GM06990 (cell line): ENCODE data around the gene TRRAP.

Experiments
- DNase-seq: peaks from one replicate; pipeline ENCODE4 v3.0.0-alpha.2; 2011; ENCODE audit not compliant: insufficient read length; ENCODE audit errors: extremely low read depth
- H3K27me3 ChIP-seq: replicated peaks from 2 replicates; pipeline ENCODE4 v1.6.0; 2011; ENCODE audit warnings: low read length; ENCODE audit not compliant: control insufficient read depth, insufficient read depth
- H3K36me3 ChIP-seq: 2 replicates; pipeline ENCODE4 v1.5.1; 2011; ENCODE audit warnings: low read length; ENCODE audit not compliant: control insufficient read depth, insufficient read depth
- H3K4me3 ChIP-seq: replicated peaks from 2 replicates; pipeline ENCODE4 v1.5.1; 2011; ENCODE audit warnings: low read depth, mild to moderate bottlenecking, control low read depth, low read length
- TF ChIP-seq, protein P1 (sequence below): IDR thresholded peaks from 2 replicates; pipeline ENCODE4 v1.5.1; 2011; ENCODE audit warnings: low read length, control low read depth, mild to moderate bottlenecking, inconsistent platforms; ENCODE audit not compliant: insufficient read depth, poor library complexity, severe bottlenecking

TRRAP gene

DNA sequence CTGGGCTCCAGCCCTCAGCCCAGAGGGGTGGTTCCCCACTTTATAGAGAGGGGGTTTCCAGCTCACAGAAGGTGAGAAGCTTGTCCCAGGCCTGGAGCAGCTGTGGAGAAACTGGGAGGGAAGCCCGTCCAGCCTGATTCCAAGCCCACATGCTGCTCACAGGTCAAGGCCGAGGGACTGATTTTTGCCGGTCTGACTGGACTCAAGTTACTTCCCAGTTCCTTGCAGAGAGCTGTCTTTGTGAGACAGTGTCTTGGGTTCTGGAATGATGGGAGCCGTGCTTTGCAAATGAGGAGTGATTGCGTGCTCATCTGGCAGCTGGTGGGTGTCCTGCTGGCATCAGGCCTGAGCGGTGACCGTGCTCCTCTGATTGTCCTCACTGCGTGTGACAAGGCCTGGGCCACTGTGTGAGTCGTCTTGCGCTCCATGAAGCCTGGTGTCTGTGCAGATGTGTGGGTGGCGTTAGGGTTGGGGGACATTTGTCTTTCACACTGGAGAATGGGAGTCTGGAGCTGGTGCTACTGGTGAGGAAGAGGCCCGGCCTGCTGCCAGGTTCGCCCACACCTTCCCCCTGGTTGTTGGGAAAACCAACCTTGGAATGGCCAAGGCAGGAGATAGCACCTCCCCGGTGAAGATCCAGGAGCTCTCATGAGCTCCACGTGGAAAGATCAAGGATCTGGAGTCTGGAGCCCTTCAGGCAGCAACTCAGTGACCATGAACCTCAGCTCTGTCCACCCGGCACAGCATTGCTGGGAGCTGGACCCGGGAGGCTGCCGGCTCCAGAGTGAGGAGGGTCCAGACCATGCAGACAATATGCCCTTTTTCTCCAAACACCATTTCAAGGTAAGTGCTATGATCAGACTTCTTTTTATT is 136.0 kb downstream of the TRRAP start:
- no peak for DNase-seq

DNA sequence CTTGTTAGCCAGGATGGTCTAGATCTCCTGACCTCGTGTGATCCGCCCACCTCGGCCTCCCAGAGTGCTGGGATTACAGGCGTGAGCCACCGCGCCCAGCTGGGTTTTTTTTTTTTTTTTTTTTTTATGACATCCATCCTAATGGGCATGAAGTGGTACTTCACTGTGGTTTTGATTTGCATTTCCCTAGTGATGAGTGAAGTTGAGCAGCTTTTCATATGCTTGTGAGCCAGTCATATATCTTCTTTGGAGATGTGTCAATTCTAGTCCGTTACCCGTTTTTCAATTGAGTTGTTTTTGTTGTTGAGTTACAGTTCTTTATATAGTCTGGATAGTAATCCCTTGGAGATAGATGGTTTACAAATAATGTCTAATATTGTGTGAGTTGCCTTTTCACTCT is 137.9 kb downstream of the TRRAP start:
- Histone ChIP-seq H3K36me3 (peaks cover 29% of the 10 kb centered on the region), H3K4me3 (no peak overlapping the region), H3K27me3 (no peaks in the 10 kb centered on the region)
- TF ChIP-seq, protein P1, sequence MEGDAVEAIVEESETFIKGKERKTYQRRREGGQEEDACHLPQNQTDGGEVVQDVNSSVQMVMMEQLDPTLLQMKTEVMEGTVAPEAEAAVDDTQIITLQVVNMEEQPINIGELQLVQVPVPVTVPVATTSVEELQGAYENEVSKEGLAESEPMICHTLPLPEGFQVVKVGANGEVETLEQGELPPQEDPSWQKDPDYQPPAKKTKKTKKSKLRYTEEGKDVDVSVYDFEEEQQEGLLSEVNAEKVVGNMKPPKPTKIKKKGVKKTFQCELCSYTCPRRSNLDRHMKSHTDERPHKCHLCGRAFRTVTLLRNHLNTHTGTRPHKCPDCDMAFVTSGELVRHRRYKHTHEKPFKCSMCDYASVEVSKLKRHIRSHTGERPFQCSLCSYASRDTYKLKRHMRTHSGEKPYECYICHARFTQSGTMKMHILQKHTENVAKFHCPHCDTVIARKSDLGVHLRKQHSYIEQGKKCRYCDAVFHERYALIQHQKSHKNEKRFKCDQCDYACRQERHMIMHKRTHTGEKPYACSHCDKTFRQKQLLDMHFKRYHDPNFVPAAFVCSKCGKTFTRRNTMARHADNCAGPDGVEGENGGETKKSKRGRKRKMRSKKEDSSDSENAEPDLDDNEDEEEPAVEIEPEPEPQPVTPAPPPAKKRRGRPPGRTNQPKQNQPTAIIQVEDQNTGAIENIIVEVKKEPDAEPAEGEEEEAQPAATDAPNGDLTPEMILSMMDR = no peak
- DNase-seq = no peak

More for the DNA sequence above, 136.0 kb downstream of the TRRAP start:
- TF ChIP-seq, protein P1 = no peak
- peaks cover 35% of the 10 kb centered on the region for H3K36me3 ChIP-seq
- H3K4me3 ChIP-seq = no peak overlapping the region
- H3K27me3 ChIP-seq = no peaks in the 10 kb centered on the region

DNA sequence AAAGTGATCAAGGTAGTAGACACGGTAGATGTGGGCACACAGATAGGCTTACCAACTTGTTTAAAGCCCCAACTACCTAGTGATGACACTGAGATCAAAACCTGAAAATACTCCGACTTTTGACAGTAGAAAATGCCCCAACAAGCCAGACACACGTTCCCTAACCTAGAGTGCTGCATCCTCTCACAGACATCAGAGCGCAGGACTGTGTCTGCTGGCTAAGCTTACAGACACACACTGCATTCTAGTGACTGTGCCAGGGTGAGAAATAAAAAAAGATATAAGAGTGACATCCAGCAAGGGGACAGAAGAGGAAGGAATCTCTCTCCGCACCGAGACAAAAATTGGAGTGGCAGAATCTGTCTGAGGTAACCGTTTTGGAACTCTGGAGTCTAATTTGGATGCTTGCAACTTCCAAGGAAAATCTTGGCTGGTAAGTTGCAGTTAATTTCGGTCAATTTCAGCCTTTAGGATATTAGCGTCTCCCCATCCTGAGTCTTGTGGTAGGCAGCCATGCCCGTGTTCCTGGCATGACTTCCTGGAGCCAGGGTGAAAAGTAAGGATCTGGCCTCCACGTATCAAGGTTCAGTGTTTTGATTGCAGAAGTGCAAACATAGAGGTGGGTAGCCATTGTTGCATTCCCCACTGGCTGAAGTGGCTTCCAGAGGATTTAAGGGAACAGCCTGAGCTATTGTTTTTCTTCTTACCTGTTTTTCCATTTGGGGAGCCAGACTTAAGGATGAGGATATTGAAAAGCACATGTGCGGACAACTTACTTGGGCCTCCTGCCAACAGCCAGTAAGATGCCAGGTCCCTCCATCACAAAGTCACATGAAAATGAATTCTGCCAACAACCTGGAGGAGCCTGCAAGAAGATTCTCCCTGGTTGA is 141.4 kb downstream of the TRRAP start:
- Histone ChIP-seq H3K4me3 (no peak overlapping the region), H3K27me3 (no peaks in the 10 kb centered on the region), H3K36me3 (peaks cover 10% of the 10 kb centered on the region)
- TF ChIP-seq, protein P1 = no peak
- DNase-seq = no peak

DNA sequence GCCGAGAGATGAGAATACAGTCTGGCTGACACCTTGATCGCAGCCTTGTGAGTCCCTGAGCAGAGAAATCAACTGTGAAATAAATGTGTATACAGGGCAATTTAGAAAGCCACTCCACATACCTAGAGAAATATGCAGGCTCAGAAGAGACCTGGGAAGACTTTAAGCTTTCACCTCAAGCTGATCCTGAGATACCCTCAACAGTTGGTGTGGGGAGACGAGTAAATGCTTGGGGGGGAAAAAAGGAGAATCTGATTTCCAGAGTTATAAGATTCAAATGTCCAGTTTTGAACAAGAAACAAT is 142.0 kb downstream of the TRRAP start:
- H3K27me3 ChIP-seq = no peaks in the 10 kb centered on the region

DNA sequence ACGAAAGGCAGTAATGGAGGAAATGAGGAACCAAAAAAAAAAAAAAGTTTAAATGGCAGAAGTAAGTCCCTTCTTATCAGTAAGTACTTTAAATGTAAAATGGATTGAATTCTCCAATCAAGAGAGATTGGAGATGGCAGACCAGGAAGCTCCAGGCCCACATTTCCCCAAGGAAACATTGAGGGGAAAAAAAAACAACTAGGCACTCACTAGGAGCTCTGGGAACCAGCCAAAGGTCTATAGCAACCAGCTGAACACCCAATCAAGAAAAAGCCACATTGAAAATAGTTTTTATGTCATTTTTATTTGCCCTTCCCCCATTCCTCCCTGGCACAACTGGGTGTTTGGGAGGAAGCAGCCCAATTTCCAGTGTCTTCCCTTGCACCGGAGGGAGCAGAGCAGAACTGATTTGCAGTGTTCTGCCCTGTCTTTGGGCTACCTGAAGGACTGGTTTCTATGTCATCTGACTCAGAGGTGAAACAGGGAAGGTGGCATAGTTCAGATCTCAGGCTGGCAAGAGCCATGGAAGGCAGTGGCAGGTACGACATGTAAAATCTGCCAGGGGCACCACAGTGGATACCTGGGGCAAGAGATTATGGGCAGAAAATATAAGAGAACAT is 143.7 kb downstream of the TRRAP start:
- TF ChIP-seq, protein P1 = no peak
- Histone ChIP-seq H3K27me3 (no peaks in the 10 kb centered on the region), H3K36me3 (peaks cover 4% of the 10 kb centered on the region; the same call in 1 of the 2 replicates), H3K4me3 (no peak overlapping the region)
- no peak for DNase-seq

More for the DNA sequence above, 142.0 kb downstream of the TRRAP start:
- Histone ChIP-seq H3K4me3 (no peak overlapping the region), H3K36me3 (peaks cover 7% of the 10 kb centered on the region)
- TF ChIP-seq, protein P1 = no peak
- DNase-seq = no peak
